Fibroblast of peridontal ligament (primary cell): Measurements from ENCODE around the gene C3orf20.

Experiments
- DNase-seq: peaks from one replicate; pipeline ENCODE4 v3.0.0-alpha.2; 2010; ENCODE audit errors: extremely low read depth

Gene C3orf20

DNA sequence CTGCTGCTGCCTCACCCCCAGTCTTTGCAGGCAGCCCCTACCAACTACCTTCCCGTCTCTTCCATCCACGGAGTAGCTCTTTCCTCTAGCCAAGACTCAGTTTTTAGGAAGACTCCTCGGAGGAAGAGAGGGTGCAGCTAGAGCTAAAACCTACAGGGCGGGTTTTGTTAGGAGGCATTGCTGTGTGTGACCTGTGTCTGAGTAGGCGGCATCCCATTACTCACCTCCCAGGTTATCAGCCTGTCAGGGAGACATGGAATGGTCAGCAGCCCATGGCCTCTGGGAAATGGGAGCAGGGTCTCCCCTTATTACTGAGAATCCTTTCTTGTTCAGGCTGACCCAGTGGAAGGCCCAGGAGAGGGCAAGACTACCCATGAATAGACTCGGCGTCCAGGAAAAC, 100.1 kb downstream of the C3orf20 start:
- DNase-seq, result no peak

DNA sequence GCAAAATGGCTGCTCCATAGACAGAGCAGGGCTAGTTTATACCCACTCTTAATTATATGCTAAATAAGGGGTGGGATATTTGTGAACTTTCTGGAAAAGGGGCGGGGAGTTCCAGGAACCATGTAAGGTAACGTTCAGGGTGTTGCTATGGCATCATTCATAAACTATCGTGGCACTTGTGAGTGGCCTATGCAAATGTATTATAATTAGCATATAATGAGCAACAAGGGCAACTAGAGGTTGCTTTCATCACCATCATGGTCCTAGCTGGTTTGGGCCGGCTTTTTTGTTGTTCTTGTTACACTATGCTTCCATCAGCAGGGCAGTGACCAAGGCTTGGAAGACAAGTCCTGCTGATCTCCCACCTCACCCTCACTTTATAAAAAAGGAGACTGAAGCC, 100.6 kb downstream of the C3orf20 start:
- no peak for DNase-seq

DNA sequence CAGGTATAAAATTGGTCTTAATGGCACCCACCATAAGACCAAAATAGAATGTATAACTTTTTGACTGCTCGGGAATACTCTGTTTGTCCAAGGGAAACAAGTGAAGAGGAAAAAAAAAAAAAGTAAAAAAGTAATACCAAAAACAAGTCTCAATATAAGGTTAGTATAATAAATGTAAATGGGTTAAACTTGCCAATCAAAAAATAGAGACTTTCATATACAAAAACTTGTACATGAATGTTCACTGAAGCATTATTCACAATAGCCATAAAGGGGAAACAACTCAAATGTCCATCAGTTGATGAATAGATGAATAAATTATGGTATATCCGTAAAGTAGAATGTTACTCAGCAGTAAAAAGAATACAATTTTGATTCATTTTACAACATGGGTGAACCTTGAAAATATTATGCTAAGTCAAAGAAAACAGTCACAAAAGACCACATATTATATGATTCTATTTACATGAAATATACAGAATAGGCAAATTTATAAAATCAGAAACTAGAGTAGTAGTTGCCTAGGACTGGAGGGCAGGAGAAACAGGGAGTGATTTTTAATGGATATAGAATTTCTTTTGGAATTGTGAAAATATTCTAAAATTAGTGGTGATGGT, 104.2 kb downstream of the C3orf20 start:
- no peak for DNase-seq

DNA sequence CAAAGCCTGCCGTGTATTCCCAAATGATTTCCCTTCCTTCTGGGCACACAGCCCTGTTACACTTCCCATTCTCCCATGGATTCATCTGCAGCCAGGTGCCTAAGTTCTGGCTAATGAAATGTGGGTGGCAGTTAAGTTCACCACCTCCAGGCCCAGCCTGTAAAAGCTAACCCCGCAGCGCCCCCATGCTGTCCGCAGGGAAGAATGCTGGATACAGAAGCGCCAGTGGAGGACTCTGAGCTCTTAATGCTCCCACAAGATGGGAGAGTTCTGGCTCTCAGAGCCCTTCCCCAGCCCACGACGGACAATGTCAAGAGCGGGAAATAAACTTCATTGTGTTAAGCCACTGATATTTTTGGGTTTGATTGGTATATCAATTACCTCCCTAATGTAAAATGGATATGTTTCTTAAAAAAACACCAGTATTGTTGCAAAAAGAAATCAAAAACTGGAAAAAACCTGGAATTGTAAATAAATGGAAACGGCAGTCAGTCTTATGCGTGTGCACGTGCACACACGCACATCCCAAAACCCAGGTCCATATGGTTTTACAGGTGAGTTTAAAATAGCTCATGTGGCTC, 106.1 kb downstream of the C3orf20 start:
- DNase-seq, result no peak

DNA sequence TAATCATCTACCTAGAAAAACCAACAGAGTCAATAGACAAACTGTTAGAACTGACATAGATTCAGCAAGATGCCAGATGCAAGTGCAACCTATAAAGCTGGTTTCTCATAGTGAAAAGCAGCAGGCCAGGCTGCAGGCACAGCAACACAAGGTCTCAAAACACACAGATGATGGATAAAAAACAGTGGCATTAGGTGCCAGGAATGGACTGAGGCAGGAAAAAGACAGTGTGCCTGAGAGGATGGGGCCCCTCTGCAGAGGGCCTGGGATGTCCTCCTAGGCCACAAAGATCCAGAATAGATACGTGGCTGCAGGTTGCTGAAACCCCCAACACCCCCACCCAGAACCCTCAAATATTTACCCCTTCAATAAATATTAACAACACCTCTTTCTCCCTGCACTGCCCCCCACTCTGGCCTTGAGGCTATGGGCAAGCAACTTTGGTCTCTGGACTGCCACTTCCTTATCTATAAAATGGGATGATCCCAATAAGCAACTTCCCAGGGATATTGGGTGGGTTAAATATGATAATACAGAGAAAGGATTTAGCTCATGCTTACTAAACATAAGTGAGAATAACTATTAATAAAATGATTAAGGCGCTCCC, 108.6 kb downstream of the C3orf20 start:
- DNase-seq, result no peak

DNA sequence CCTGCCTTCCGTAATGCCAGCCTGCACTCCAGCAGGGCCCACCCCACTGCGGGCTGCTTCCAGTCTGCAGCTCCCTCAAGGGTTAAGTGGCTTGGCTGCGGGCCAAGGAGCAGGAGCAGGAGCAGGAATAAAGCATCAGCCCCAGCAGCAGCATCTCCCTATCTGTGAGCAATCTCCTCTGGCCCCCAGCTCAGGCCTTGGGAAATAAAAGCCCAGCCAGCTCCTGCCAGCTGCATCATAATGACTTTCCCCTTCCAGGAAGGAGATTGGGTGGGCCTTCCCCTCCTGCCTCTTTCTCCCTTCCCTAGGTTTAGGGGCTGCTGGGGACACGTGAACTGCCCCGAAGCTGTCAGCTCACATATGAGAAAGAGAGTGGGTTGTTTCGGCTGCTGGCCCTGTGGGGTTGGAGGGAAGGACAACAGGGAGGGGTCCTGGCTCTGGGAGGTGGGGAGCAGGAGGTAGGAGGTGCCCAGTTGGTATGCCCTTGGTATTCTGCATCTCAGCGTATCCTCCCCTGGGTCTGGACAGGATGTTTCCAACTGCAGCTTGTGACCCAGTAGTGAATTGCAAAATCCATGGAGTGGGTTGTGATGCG, 109.2 kb downstream of the C3orf20 start:
- DNase-seq, result no peak

DNA sequence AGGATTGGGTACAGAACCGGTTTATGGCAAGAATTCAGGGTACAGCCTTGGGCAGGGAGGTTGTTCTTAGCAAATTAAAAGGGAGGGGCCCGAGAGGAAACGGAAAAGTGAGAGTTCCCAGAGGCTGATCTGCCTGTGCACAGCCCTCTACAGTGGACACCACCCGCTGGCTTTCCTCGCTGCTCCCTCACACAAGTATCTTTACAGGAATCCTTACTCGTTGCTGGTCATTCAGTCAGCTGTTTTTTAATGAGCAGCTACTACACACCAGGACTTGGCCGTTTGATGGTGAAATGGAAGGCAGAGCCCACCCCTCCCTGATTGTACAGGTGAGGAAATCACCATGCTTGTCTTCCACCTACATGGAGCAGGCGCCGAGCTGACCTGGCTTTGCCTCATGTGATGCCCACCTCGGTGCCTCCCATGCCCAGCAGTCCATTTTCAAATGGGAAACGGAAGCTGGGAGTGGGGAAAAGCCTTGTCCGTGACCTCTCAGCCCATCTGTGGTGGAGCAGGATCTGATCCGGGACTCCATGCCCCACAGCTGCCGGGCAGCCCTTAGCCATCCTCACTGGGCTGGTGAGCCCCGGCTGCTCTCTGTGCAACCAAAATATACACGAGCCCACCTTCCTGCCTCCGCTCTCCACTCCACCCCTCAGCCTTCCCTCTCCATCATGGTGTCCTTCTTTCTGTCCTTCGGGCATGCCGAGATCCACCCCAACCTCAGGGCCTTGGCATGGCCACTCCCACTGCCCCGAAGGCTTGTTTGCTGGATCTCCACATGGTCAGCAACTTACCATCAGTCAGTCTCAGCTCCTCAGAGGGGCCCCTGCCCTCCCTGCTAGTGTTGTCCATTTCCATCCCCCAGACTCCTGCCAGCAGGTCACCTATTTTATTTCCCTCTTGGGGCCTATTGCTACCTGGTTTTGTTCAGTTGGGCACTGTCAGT, 110.5 kb downstream of the C3orf20 start:
- DNase-seq, result no peak

DNA sequence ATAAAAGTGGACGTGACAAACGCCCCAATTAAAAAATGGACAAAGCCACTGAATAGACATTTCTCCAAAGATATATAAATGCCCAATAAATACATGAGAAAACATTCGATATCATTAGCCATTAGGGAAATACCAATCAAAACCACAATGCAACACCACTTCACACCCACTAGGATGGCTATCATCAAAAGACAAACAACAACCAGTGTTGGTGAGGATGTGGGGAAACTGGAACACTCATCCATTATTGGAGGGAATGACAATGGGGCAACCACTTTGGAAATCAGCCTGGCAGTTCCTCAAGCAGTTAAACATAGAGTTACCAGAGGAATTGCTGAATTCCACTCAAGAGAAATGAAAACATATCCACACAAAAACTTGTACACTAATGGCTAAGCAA, 111.4 kb downstream of the C3orf20 start:
- no peak for DNase-seq

DNA sequence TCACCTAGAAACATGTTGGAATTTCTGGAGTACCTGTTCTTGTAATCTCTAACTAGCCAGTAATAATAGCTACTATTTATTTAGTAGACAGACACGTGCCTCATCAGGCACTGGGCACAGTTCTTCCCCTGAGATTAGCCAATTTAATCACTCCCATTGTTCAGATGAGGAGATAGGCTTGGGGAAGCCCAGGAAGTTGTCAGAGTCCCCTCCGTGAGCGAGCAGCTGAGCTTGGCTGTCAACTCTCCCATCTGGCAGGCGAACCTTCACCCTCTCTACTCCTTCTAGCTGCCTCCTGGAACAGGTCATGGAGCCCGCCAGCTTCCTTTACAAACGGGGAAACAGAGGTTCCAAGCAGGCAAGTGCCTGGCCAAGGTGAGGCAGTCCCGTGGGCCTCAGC, 112.7 kb downstream of the C3orf20 start:
- DNase-seq, result no peak

DNA sequence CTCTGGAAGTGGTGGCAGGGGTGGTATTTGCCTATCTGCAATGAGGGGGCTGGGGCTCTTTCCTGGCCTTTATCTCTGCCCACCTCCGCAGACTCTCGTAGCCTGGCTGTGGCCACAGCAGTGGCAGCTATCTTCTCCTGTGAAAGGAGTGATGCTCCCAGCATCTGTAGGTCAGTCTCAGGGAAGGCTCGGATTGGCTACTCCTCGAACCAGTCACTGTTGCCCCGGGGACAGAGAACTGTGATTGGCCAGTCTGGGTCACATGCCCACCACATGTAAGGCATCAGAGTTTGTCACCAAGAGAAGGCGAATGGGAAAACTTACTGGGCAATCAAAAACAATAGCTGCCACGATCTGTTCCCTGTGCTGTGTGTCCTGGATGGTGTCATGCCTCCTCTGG, 113.7 kb downstream of the C3orf20 start:
- no peak for DNase-seq

DNA sequence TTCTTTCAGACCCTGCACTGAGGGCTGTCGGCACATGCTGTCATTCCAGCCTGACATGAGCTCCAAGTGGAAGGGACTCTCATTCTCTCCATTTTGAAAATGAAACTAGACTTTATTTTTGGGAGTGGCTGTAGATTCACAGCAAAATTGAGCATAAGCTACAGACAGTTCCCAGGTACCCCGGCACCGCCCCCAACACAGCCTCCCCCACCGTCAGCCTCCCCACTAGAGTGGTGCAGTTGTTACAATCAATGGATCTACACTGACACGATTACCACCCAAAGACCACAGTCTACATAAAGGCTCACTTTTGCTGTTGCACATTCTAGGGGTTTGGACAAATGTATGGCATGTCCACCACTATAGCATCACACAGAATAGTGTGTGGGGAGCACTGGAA, 114.3 kb downstream of the C3orf20 start:
- DNase-seq, result no peak

DNA sequence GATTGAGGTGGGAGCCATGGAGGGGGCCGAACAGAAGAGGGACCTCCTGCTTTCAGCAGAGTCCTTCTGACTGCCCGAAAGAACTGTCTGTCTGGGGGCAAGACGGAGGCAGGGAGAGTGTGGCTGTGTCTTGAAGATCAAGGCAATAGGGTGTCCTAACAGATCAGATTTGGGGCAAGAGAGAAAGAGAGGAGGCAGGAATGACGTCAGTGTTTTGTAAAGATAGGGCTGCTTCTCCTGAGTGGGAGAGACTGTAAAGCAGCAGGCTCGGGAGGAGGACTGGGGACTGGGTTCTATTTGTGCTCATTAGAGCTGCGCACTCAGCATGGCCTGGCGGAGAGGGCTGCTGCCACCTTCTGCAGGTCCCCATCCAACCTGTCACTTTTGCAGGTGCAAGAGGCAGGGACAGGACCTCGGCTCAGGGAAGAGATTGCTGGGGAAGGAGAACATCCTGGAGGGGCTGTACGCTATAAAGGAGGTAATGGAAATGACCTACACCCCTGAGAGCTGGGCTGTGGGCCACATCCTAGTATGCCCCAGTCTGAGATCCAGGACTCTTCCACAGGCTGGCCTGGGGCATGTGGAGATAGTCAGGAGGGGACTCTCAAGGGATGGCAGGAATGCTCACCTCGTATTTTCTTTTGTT, 114.8 kb downstream of the C3orf20 start:
- DNase-seq, result no peak

DNA sequence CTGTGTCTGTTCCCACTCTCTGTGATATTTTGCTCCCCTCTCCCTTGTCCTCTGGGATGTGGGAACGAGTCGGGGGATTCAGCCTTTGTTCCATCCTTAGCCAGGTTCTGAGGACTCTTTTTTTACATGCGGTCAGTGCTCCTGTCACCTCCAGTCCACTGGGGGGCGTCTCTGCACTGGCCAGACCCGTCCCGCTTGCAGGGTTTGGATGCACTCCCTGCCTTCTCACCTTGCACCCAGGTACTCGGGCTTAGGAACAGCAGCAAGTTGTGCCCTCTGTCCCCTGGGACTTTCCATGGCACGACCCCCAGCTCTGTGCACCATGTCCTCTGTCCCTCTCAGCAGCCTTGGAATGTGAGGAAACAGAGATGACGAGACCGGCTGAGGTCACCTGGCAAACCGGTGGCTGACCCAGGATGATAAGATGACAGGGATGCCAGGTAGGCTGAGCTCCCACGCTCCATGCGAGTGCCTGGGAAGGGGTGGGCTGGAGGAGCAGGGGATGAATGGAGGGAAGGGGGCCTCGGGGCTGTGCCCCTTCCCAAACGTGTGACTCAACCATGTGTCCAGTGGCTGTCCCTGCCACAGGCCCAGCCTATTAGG, 116.5 kb downstream of the C3orf20 start:
- DNase-seq, result no peak

DNA sequence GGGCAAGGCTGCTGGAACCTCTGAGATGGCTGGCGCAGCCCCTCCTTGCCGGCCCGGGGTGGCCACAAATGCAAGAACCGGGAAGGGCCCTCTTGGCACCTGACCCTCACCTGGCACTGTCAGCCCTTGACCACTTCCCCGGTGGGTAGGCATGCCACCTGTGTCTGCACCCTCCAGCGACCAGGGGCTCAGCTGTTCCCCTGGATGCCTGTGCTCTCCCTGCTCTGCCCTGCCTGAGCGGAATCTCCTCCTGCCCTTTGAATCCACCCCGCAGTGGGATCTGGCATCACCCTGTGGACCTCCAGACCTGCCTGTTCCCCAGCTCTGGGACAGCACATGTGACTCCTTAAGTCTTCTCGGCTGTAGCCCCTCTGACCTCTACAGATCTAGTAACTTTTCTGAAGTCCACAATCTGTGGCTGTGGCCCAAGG, 117.8 kb downstream of the C3orf20 start:
- no peak for DNase-seq

DNA sequence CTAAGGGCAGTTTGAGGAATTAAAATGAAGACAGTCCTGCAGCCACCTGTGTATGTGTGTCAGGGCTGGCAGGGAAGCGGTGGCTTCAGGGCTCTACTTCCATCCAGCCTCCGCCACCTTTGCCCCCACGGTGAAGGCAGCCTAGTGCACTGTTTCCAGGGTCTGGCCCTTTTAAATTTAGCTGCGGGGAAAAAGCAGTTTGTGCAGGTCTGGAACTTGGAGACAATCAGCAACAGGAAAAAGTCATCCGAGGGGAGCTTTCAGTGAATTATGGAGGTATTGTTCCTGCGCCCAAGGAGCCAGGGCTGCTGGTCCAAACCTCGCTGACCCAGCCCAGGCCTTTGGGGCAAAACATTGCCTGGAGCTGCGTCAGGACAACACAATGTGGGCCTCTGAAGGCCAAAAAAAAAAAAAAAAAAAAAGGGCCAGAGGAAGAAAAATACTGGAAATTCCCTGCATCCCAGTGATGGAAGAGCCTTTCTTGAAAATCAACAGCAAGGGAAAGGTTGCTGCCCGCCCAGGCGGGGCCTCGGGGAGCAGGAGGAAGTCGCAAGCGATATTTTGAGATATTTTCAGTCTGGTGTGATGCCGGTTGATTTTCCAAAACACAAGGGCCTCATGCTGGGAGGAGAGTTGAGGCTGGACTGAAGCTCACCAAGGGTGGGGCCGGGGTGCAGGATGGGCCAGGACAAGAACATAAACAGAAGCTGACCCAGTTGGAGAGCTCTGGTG, 118.4 kb downstream of the C3orf20 start:
- no peak for DNase-seq

DNA sequence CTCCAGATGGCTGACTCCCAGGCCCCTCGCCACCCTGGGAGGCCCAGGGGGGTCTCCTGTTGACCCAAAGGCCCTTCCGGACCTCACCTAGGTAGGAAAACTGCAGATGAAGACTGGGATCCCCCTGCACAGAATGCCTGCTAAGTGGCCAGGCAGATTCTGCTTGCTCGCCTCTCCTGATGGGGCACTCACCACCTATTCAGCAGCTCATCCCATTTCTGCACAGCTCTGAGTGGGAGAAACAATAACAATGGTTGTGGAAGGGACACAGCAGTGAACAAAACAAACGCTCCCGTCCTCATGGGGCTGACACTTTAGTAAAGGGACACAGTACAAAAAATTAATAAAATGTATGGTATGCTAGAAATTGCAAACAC, 118.9 kb downstream of the C3orf20 start:
- no peak for DNase-seq

DNA sequence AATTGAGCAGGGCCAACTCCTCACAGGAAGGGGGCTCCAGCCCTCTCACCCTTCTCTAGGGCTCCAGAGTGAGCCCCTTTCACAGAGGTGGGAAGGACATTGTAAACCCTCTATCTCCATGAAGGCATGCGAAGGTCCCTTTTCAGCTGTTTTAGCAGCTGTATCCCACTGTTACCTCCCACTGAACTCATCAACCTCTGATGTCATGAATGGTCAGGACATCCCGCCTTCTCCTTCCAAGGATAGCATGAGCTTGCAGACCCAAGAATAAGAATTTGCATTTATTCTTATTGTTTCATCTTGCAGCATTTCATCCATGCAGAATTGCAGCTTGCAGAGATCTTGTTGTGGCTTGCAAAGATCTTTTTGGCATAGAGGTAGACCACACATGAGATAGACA, 119.5 kb downstream of the C3orf20 start:
- no peak for DNase-seq

DNA sequence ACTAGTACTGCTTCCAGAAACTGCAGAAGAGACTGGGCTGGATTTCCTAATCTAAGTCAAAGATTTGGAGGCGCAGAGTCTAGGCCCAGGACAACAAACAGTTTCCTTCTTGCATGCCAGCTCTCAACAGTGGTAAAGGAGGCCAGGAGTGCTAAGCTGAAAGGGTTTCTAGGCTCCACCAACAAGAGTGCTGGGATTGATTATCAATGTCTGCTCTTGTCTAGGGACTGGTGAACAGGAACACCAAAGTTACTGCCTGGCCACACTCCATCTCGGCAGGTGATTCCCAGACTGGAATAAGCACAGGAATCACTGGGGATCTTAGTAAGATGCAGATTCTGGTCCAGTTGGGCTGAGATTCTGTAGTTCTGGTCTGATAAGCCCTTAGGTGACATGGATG, 121.1 kb downstream of the C3orf20 start:
- DNase-seq, result no peak

DNA sequence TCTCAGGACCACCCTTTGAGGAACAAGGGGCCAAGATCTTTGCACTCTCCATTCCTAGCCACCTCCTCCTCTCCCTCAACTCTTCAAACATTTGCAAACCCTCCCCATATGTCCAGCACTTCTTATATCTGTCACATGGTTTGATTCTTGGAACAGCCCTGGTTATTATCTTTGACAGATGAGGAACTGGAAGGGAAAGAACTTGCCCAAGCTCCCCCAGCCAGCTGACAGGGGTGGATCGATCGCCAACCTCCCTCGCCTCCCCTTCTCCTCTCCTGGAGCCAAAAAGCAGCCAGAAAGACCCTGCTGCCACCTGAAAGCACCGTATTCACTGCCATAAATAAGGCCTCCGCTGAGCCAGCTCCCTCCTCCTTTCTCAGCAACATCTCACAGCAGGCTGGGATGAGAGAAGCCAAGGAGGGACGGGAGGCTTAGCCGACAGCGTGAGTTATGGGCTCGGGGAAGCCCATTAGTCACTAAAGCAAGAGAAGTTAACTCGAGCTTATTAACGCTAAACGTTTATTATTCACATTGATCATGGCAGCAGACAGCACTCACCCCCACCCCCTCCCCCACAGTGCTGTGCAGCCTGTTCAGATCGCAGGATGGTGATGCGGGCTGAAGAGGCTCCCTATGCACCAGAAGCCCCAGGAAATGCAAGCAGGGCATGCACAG, 121.6 kb downstream of the C3orf20 start:
- DNase-seq, result no peak

DNA sequence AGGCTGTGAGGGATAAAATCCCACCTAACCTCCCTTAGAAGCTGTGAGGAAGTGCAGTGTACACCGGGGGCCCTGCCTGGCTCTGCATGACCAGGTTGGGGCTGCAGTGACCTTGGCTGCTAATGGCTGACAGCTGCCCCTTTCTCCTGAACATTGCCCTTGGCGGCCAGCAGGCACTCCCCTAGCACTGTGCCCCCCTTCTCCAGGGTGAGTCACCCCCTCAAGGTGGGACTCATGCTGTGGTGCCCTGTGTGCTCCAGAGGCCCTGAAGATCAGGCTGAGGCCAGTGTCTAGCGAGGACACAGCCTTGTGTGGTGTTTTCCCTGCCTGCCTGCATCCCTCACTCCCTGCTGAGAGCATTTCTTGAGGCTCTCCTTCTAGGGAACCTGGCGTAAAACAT, 122.8 kb downstream of the C3orf20 start:
- no peak for DNase-seq
